GM18909 (cell line): ENCODE results near the gene CFAP46.

Experiments used
- ATAC-seq: cut with Tn5 transposase; IDR thresholded peaks from one replicate; pipeline ENCODE4 v1.9.1; 2021; ENCODE audit warnings: mild to moderate bottlenecking; ENCODE audit not compliant: unreplicated experiment, poor library complexity

CFAP46 gene

GRCh38 chr10:132766291-132766690 lies 176.1 kb downstream of the CFAP46 start:
- no peak for ATAC-seq

GRCh38 chr10:132765435-132765834 lies 176.9 kb downstream of the CFAP46 start:
- ATAC-seq: no peak

GRCh38 chr10:132764108-132764507 lies 178.3 kb downstream of the CFAP46 start:
- ATAC-seq: no peak

- no peak for ATAC-seq
Observed at GRCh38 chr10:132763545-132763944, 178.8 kb downstream of the CFAP46 start.

GRCh38 chr10:132762267-132762666 lies 180.1 kb downstream of the CFAP46 start:
- no peak for ATAC-seq

- ATAC-seq: no peak
Observed at GRCh38 chr10:132761395-132762060, 180.8 kb downstream of the CFAP46 start.

- no peak for ATAC-seq
Observed at GRCh38 chr10:132758865-132759264, 183.5 kb downstream of the CFAP46 start.
